Fibroblast of villous mesenchyme (primary cell): ENCODE data around the gene OGA. TPM values are rescaled to one million over a fixed set of nuclear protein-coding genes. Genes with fewer than 3 reads are reported as not detected.

ENCODE experiments used
- DNase-seq: peaks from one replicate; pipeline ENCODE4 v3.0.0-alpha.2; 2010; ENCODE audit warnings: low read depth
- H3K4me3 ChIP-seq: 2 replicates; pipeline ENCODE4 v1.5.1; 2011; ENCODE audit warnings: low read depth, mild to moderate bottlenecking, low read length
- CTCF ChIP-seq: IDR thresholded peaks from 2 replicates; pipeline ENCODE4 v1.5.1; 2012; ENCODE audit warnings: low read depth, mild to moderate bottlenecking, low read length; ENCODE audit not compliant: insufficient read depth
- total RNA-seq: library from RNA; depleted of rRNA; stranded (reverse); fragments of >200 nt; gene quantifications from 2 replicates; pipeline ENCODE4 v1.2.3, GENCODE V29; 2012

OGA gene
- total RNA-seq, 1 donor, result 80.3 TPM

DNA sequence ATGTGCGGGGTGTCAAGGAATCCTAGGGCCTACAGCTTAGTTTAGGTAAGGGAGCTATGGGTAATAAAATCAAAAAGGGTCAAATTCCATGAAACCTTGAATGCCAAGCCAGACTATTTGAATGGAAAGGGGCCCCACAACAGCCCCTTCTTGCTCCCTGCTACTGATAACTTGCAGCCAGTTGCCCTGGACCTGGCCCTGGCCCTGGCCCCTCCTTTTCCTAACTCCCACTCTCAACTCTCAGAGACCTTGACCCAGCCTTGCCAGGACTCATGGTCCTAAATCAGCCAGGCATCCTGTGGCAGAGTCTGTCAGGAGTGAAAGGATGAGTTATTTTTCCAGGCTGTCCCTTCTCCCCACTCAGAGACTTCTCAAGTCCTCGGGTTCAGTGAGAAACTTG lies 19.5 kb upstream of the OGA start:
- DNase-seq, result no peak
- no peak overlapping the region for H3K4me3 ChIP-seq
- TF ChIP-seq CTCF, result no peak

- no peak for DNase-seq
- TF ChIP-seq CTCF, result no peak
- H3K4me3 ChIP-seq, result no peak overlapping the region
Measured at GRCh38 chr10:101835362-101835761, 17.1 kb upstream of the OGA start.

DNA sequence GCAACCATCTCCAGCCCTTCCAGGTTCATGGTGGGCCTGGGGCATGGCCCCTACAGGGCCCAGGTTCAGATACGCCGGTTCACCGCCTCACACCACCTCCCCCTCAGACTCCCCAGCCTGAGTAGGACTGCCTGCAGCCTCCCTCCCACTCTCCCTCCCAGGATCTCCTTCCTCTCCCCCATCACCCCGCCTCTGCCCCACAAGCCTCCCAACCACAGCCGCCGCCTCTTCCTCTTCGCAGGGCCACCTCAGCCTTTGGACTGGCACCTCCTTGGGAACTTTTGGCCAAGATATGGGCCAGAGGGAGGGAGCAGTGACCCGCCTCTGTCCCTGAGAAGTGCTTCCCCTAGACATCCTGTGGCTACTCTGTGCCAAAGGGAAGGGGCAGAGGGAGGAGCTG lies 16.1 kb upstream of the OGA start:
- no peak for TF ChIP-seq CTCF
- DNase-seq, result no peak
- H3K4me3 ChIP-seq, result no peak overlapping the region

DNA sequence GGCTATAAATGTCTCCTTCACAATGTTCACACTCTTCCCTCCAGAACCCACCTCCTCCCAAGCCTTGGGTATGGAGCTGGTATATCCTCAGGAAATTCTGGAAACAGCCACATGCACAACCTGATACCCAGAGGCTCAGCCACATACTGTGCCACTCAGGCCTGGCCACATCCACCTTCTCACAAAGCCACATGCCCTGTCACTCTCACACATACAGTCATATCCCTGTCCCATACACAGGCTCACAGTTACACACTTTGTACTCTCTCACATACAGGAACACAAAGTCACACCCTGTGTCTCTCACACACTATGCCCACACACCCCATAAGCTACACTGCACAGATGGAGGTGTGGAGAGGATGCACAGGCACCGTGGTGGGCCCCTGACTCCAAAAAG lies 15.2 kb upstream of the OGA start:
- no peak for DNase-seq

GRCh38 chr10:101832325-101832771 lies 14.1 kb upstream of the OGA start:
- no peak for TF ChIP-seq CTCF
- DNase-seq, result no peak
- no peak overlapping the region for H3K4me3 ChIP-seq

More for the DNA sequence above, 15.2 kb upstream of the OGA start:
- TF ChIP-seq CTCF, result no peak
- no peak overlapping the region for H3K4me3 ChIP-seq

GRCh38 chr10:101831169-101831811 lies 13.0 kb upstream of the OGA start:
- TF ChIP-seq CTCF, result no peak
- DNase-seq, result no peak
- peak overlapping the region; percentile 58 for H3K4me3 ChIP-seq
